A549 (cell line): ENCODE measurements around the gene GPANK1. TPM values are rescaled to one million over a fixed set of nuclear protein-coding genes. Genes with fewer than 3 reads are reported as not detected.

Source experiments
- ATAC-seq, 2 experiments: fragments of 200-7000 bp in 1 of 2; fragments of >200 bp in 1 of 2; cut with Nextera tagmentation in 1 of 2; cut with Tn5 transposase in 1 of 2; 3 replicates each; pipeline versions ENCODE4 v1.8.0 to v1.9.1; 2018 to 2020; ENCODE audit warnings: mild to moderate bottlenecking in 1 of 2, moderate library complexity in 1 of 2
- CTCF ChIA-PET: fragments of 300-600 bp; sonication (Branson Sonifier 250); formaldehyde crosslinking; extraction: SDS; loops from one replicate; lab custom pipeline; 2021; ENCODE audit warnings: antibody characterized with exemption, inconsistent platforms; lab: Yijun Ruan, JAX
- POLR2A ChIA-PET: fragments of 350-600 bp; formaldehyde crosslinking; extraction: SDS; loops from one replicate; lab custom pipeline; 2021; ENCODE audit warnings: antibody characterized with exemption, inconsistent platforms; lab: Yijun Ruan, JAX
- DNase-seq, 2 experiments: peaks; one replicate each; pipeline versions ENCODE4 v3.0.0 to v3.0.0-alpha.2; 2011 to 2016; ENCODE audit warnings: low read depth in 1 of 2, low spot score in 1 of 2
- FAIRE-seq: peaks from 2 replicates; lab custom pipeline; 2011; peaks lifted over from hg19 to GRCh38; lab: Jason Lieb, UNC
- H3K27ac ChIP-seq, 2 experiments: fragments of >200 bp; sonication (Bioruptor Twin); formaldehyde crosslinking; 3 replicates each; pipeline ENCODE4 v1.5.1; 2016 to 2017
- H3K4me1 ChIP-seq: fragments of >200 bp; sonication (Bioruptor Twin); formaldehyde crosslinking; 3 replicates; pipeline ENCODE4 v1.6.1; 2016
- H3K4me2 ChIP-seq: fragments of >200 bp; sonication (Bioruptor Twin); formaldehyde crosslinking; 3 replicates; pipeline ENCODE4 v1.6.1; 2016
- H3K4me3 ChIP-seq: fragments of >200 bp; sonication (Bioruptor Twin); formaldehyde crosslinking; 3 replicates; pipeline ENCODE4 v1.5.1; 2016
- H3K9me3 ChIP-seq: fragments of >200 bp; sonication (Bioruptor Twin); formaldehyde crosslinking; 3 replicates; pipeline ENCODE4 v1.6.1; 2016
- CBX2 ChIP-seq: fragments of 200-600 bp; sonication (generic); IDR thresholded peaks from 2 replicates; pipeline ENCODE4 v1.6.1; 2016; ENCODE audit warnings: low read depth, mild to moderate bottlenecking, borderline replicate concordance
- CHD2 ChIP-seq: fragments of 150-350 bp; IDR thresholded peaks from 2 replicates; pipeline ENCODE4 v1.6.1; 2014; ENCODE audit warnings: low read length; ENCODE audit not compliant: partially characterized antibody
- EHMT2 ChIP-seq: fragments of 200-600 bp; sonication (generic); IDR thresholded peaks from 2 replicates; pipeline ENCODE4 v1.6.1; 2016; ENCODE audit warnings: antibody characterized with exemption, low read depth, mild to moderate bottlenecking, moderate library complexity
- EP300 ChIP-seq, 2 experiments: fragments of >200 bp; sonication (Bioruptor Twin); formaldehyde crosslinking; IDR thresholded peaks; 2 replicates in 1 of 2; 3 replicates in 1 of 2; pipeline ENCODE4 v1.6.1; 2016 to 2017
- FOSL2 ChIP-seq, 2 experiments: fragments of 450-650 bp in 1 of 2; fragments of >200 bp in 1 of 2; sonication (Bioruptor Twin) in 1 of 2; formaldehyde crosslinking; IDR thresholded peaks; 2 replicates each; pipeline versions ENCODE4 v1.5.0 to v1.6.1; 2016 to 2020; ENCODE audit warnings: mild to moderate bottlenecking in 1 of 2, moderate library complexity in 1 of 2
- FOXS1 ChIP-seq: fragments of 250-450 bp; sonication (Bioruptor Pico); IDR thresholded peaks from 2 replicates; pipeline ENCODE4 v1.5.0; 2020; ENCODE audit warnings: mild to moderate bottlenecking, moderate library complexity
- HES2 ChIP-seq: fragments of >200 bp; sonication (Bioruptor Twin); formaldehyde crosslinking; IDR thresholded peaks from 2 replicates; pipeline ENCODE4 v1.6.1; 2016
- HEYL ChIP-seq: fragments of 250-450 bp; sonication (Bioruptor Pico); IDR thresholded peaks from 2 replicates; pipeline ENCODE4 v1.8.0; 2021; ENCODE audit warnings: mild to moderate bottlenecking, moderate library complexity
- HMGXB4 ChIP-seq: fragments of 250-450 bp; sonication (Bioruptor Pico); IDR thresholded peaks from 2 replicates; pipeline ENCODE4 v1.5.0; 2021; ENCODE audit warnings: mild to moderate bottlenecking, moderate library complexity, borderline replicate concordance
- HOXA7 ChIP-seq: fragments of 250-450 bp; sonication (Bioruptor Pico); IDR thresholded peaks from 2 replicates; pipeline ENCODE4 v1.5.0; 2020; ENCODE audit warnings: mild to moderate bottlenecking, moderate library complexity
- HOXB5 ChIP-seq: fragments of 250-450 bp; sonication (Bioruptor Pico); IDR thresholded peaks from 2 replicates; pipeline ENCODE4 v1.5.0; 2020; ENCODE audit warnings: mild to moderate bottlenecking, moderate library complexity
- JUN ChIP-seq, 2 experiments: fragments of >200 bp; sonication (Bioruptor Twin); formaldehyde crosslinking; IDR thresholded peaks; 2 replicates in 1 of 2; 3 replicates in 1 of 2; pipeline ENCODE4 v1.6.1; 2016 to 2017
- JUNB ChIP-seq: fragments of >200 bp; sonication (Bioruptor Twin); formaldehyde crosslinking; IDR thresholded peaks from 2 replicates; pipeline ENCODE4 v1.6.1; 2016
- MAFK ChIP-seq: fragments of 450-650 bp; IDR thresholded peaks from 2 replicates; pipeline ENCODE4 v1.6.1; 2014; ENCODE audit not compliant: partially characterized antibody
- MAX ChIP-seq: IDR thresholded peaks from 2 replicates; pipeline ENCODE4 v1.6.1; 2012
- NFE2L2 ChIP-seq: fragments of 150-350 bp; conservative IDR thresholded peaks from 2 replicates; pipeline ENCODE4 v1.6.1; 2014; ENCODE audit warnings: low read length
- RAD21 ChIP-seq, 2 experiments: fragments of >200 bp in 1 of 2; sonication (Bioruptor Twin) in 1 of 2; formaldehyde crosslinking in 1 of 2; IDR thresholded peaks in 1 of 2; conservative IDR thresholded peaks in 1 of 2; 2 replicates in 1 of 2; 3 replicates in 1 of 2; pipeline ENCODE4 v1.6.1; 2012 to 2018; ENCODE audit warnings: inconsistent platforms in 1 of 2
- REST ChIP-seq: fragments of 200-600 bp; sonication (generic); IDR thresholded peaks from 2 replicates; pipeline ENCODE4 v1.6.1; 2016; ENCODE audit warnings: antibody characterized with exemption, mild to moderate bottlenecking, moderate library complexity
- SREBF2 ChIP-seq: fragments of 450-650 bp; IDR thresholded peaks from 2 replicates; pipeline ENCODE4 v1.6.1; 2014; ENCODE audit warnings: mild to moderate bottlenecking, moderate library complexity
- TFCP2L1 ChIP-seq: fragments of 250-450 bp; sonication (Bioruptor Pico); IDR thresholded peaks from 2 replicates; pipeline ENCODE4 v1.5.0; 2021; ENCODE audit warnings: mild to moderate bottlenecking
- ZC3H11A ChIP-seq: fragments of 450-650 bp; IDR thresholded peaks from 2 replicates; pipeline ENCODE4 v1.6.1; 2014; ENCODE audit warnings: antibody characterized with exemption, mild to moderate bottlenecking
- ZSCAN20 ChIP-seq: fragments of 250-450 bp; sonication (Bioruptor Pico); IDR thresholded peaks from 2 replicates; pipeline ENCODE4 v1.8.0; 2022; ENCODE audit warnings: mild to moderate bottlenecking, moderate library complexity
- WGBS: methylation state at CpG from one replicate; pipeline ENCODE4 v1.1.6; 2017; ENCODE audit errors: missing lambda C conversion rate; 5-methylcytosine and 5-hydroxymethylcytosine counted together
- polyA plus RNA-seq, 4 experiments: library from polyadenylated mRNA; depleted of rRNA in 3 of 4; stranded (reverse); fragments of >200 nt; fragmentation: RNase III in 1 of 4; extraction: RNeasy Plus Mini Kit Qiagen cat#74134 plus additional on column Dnase treatment in 1 of 4; gene quantifications; 2 replicates in 3 of 4; 3 replicates in 1 of 4; pipeline ENCODE4 v1.2.3, GENCODE V29; 2011 to 2017
- TF ChIP-seq, protein P1 (sequence below): IDR thresholded peaks from 2 replicates; pipeline ENCODE4 v1.6.1; 2012
- TF ChIP-seq, protein P2 (sequence below): fragments of 450-650 bp; IDR thresholded peaks from 2 replicates; pipeline ENCODE4 v1.6.1; 2014; ENCODE audit warnings: antibody characterized with exemption

GPANK1 gene
- polyA plus RNA-seq, 2 of the 4 experiments (the other 2 are of a cell fraction) = 11.0 TPM

DNA sequence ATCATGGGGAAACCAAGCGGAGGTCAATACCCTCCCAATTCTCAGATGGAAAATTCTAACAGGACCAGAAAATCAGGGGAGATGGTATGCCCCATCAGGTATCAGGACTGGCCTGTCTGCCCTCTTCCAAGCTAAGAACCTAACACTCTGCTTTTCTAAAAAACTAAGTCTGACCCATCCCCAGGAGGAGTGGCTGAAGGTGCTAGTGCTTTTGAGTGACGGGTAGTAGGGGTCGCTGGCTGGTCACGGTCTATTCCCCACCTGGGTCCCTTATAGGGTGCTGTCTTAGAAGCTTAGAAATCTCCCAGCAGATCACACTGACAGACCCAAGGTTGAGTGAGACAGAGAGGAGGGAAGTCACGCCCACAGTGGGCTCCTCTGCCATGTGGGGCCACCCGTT, 28.7 kb upstream of the GPANK1 start:
- TF ChIP-seq FOSL2 (IDR thresholded peaks at IDR 0.05) (no peak), FOSL2 (CRISPR knock-in tag; IDR thresholded peaks at IDR 0.05) (no peak), HMGXB4 (CRISPR knock-in tag) (no peak), HOXA7 (CRISPR knock-in tag) (no peak), SREBF2 (no peak), FOXS1 (CRISPR knock-in tag) (no peak), REST (no peak), JUN (IDR thresholded peaks at IDR 0.05) (no peak), HES2 (no peak), NFE2L2 (no peak), RAD21 (conservative IDR thresholded peaks at IDR 0.05 in 1 of 2, IDR thresholded peaks at IDR 0.05 in 1 of 2) (no peak), EHMT2 (no peak), ZSCAN20 (no peak)
- TF ChIP-seq, protein P1, sequence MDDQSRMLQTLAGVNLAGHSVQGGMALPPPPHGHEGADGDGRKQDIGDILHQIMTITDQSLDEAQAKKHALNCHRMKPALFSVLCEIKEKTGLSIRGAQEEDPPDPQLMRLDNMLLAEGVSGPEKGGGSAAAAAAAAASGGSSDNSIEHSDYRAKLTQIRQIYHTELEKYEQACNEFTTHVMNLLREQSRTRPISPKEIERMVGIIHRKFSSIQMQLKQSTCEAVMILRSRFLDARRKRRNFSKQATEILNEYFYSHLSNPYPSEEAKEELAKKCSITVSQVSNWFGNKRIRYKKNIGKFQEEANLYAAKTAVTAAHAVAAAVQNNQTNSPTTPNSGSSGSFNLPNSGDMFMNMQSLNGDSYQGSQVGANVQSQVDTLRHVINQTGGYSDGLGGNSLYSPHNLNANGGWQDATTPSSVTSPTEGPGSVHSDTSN = no peak
- TF ChIP-seq, all 56 proteins: peak for 0
- H3K27ac ChIP-seq = no peak overlapping the region
- H3K4me1 ChIP-seq = no peaks in the 10 kb centered on the region; the same call in 2 of the 3 replicates
- CTCF ChIA-PET = interaction anchor here (0.6 to 1.8 kb wide), 6 partner anchors 10 to 170 kb away, joined by 3 to 9 read pairs (median 3); partner anchors contain the start of genes ABHD16A and DDAH2
- no peak overlapping the region for H3K4me3 ChIP-seq
- ATAC-seq (no peak), DNase-seq (no peak), FAIRE-seq (no peak)
- WGBS = 94% methylated on average over 4 of the region's 6 CpGs
- no peaks in the 10 kb centered on the region for H3K9me3 ChIP-seq
- no peak overlapping the region for H3K4me2 ChIP-seq
- POLR2A ChIA-PET = interaction anchor here (1.2 to 1.4 kb wide), 2 partner anchors 122 to 134 kb away, joined by 3 to 5 read pairs; partner anchors contain the start of genes HSPA1A, HSPA1B and HSPA1L

- TF ChIP-seq EP300 (IDR thresholded peaks at IDR 0.05) (no peak), HES2 (no peak), ZC3H11A (no peak), MAX (no peak), CBX2 (no peak), JUNB (no peak), HOXB5 (CRISPR knock-in tag) (no peak), CHD2 (no peak), MAFK (no peak), HEYL (CRISPR knock-in tag) (no peak), TFCP2L1 (CRISPR knock-in tag) (no peak), FOXS1 (CRISPR knock-in tag) (no peak)
- TF ChIP-seq, protein P2, sequence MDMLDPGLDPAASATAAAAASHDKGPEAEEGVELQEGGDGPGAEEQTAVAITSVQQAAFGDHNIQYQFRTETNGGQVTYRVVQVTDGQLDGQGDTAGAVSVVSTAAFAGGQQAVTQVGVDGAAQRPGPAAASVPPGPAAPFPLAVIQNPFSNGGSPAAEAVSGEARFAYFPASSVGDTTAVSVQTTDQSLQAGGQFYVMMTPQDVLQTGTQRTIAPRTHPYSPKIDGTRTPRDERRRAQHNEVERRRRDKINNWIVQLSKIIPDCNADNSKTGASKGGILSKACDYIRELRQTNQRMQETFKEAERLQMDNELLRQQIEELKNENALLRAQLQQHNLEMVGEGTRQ = no peak
- TF ChIP-seq, all 56 proteins: peak for 0
- no peak overlapping the region for H3K4me2 ChIP-seq
- no peak for FAIRE-seq
- H3K4me3 ChIP-seq = no peak overlapping the region
- no peaks in the 10 kb centered on the region for H3K9me3 ChIP-seq
- no peak for DNase-seq
- ATAC-seq = no peak
- H3K4me1 ChIP-seq = no peaks in the 10 kb centered on the region; the same call in 2 of the 3 replicates
- CTCF ChIA-PET = interaction anchor here (0.6 to 2.9 kb wide), 5 partner anchors 11 to 119 kb away, joined by 3 to 11 read pairs (median 4); partner anchors contain the start of genes ABHD16A, DDAH2 and LY6G5C
- 92% methylated on average over 8 of the region's 9 CpGs for WGBS
- POLR2A ChIA-PET = no interaction called here
- no peak overlapping the region for H3K27ac ChIP-seq
These were observed 28.1 kb upstream of the GPANK1 start for GRCh38 chr6:31692886-31693285.
